GM12875 (cell line): ENCODE data around the gene SPAG4.

Experiments
- H3K4me3 ChIP-seq: one replicate; pipeline ENCODE4 v1.5.1; 2011; ENCODE audit warnings: low read depth, low read length, control low read depth
- TF ChIP-seq, protein P1 (sequence below): IDR thresholded peaks from 2 replicates; pipeline ENCODE4 v1.5.1; 2011; ENCODE audit warnings: low read depth, mild to moderate bottlenecking, control low read depth, inconsistent platforms, low read length, moderate library complexity, borderline replicate concordance; ENCODE audit not compliant: insufficient read depth

SPAG4 gene

DNA sequence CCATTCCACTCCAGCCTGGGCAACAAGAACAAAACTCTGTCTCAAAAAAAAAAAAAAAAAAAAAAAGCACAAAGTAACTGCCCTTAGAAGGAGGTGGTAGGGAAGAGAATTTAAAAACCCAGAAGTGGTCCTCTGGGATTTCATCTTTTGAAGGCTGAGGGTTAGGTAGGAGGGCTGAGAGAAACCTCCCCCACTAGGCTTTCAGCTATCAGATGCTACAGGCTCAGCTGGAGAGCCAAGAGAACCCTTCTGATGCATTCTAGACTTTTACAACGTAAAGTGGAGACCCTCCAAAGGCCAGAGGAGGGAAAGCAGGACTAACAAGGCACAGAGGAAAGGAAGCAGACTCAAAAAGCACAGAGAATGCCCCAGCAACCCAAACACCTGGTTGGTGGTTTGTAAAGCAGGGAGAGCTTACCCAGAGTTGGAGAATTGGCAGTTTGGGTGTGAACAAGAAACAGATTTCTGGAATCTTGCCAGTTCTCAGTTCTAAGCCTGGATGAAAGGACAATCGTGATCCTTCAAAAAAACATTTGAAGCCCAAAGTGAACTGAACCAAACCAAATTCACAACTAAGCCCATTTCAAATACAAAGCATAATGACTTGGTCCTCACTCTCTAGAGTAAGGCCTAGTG is 23.2 kb upstream of the SPAG4 start:
- H3K4me3 ChIP-seq, result no peak overlapping the region
- TF ChIP-seq, protein P1, sequence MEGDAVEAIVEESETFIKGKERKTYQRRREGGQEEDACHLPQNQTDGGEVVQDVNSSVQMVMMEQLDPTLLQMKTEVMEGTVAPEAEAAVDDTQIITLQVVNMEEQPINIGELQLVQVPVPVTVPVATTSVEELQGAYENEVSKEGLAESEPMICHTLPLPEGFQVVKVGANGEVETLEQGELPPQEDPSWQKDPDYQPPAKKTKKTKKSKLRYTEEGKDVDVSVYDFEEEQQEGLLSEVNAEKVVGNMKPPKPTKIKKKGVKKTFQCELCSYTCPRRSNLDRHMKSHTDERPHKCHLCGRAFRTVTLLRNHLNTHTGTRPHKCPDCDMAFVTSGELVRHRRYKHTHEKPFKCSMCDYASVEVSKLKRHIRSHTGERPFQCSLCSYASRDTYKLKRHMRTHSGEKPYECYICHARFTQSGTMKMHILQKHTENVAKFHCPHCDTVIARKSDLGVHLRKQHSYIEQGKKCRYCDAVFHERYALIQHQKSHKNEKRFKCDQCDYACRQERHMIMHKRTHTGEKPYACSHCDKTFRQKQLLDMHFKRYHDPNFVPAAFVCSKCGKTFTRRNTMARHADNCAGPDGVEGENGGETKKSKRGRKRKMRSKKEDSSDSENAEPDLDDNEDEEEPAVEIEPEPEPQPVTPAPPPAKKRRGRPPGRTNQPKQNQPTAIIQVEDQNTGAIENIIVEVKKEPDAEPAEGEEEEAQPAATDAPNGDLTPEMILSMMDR, result no peak

DNA sequence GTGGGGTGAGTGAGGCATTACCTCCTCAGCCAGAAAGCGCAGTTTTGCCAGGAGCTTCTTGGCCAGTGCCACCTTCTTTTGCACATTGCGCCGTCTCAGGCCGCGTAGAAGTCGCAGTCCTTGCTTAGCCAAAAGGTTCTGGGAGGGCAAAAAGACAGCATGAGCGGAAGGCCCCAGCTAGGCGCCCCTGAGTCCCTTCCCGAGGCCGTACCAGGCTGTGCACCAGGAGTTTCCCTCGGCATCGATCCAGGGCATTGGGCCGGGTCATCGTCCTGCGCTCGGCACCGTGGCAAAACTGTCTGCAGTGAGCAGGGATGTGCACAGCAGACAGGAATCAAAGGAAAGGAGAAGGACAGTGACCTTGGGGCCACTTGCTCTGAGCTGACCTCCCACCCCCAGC is 20.2 kb upstream of the SPAG4 start:
- no peak overlapping the region for H3K4me3 ChIP-seq
- TF ChIP-seq, protein P1, result no peak

GRCh38 chr20:35595901-35596300 is 19.7 kb upstream of the SPAG4 start:
- H3K4me3 ChIP-seq, result no peak overlapping the region
- TF ChIP-seq, protein P1, result no peak

DNA sequence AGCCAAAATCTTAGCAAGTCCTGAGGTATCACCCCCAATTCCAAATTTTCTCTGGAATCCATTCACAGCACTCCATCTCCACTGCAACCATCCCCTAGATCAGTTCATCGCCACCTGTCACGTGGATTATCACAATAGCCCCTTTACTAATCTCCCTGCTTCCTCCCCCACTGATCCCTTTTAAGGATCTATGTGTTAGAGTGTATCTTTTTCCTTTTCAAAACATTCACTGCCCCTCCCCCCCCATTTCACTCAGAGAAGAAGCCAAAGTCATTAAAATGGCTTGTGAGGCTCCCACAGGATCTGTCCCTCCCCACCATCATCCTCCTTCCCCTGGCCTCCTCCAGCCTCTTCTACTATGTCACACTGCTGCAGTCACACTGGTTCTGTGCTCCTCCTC is 18.4 kb upstream of the SPAG4 start:
- TF ChIP-seq, protein P1, result no peak
- no peak overlapping the region for H3K4me3 ChIP-seq

GRCh38 chr20:35598476-35598875 is 17.2 kb upstream of the SPAG4 start:
- H3K4me3 ChIP-seq, result no peak overlapping the region
- TF ChIP-seq, protein P1, result no peak

- no peak overlapping the region for H3K4me3 ChIP-seq
- TF ChIP-seq, protein P1, result no peak
These were observed 16.5 kb upstream of the SPAG4 start for GRCh38 chr20:35598899-35599775.

GRCh38 chr20:35599776-35600120 is 15.9 kb upstream of the SPAG4 start:
- TF ChIP-seq, protein P1, result no peak
- H3K4me3 ChIP-seq, result no peak overlapping the region
